ENCODE data around the gene GREB1. TPM values are rescaled to one million over a fixed set of nuclear protein-coding genes. Genes with fewer than 3 reads are reported as not detected.

The GREB1 gene
- total and polyA plus RNA-seq, 2 of the 13 experiments (the other 11 are each of a cell fraction or from before 2014, with no cell fraction given): 31.3 to 61.2 TPM

DNA sequence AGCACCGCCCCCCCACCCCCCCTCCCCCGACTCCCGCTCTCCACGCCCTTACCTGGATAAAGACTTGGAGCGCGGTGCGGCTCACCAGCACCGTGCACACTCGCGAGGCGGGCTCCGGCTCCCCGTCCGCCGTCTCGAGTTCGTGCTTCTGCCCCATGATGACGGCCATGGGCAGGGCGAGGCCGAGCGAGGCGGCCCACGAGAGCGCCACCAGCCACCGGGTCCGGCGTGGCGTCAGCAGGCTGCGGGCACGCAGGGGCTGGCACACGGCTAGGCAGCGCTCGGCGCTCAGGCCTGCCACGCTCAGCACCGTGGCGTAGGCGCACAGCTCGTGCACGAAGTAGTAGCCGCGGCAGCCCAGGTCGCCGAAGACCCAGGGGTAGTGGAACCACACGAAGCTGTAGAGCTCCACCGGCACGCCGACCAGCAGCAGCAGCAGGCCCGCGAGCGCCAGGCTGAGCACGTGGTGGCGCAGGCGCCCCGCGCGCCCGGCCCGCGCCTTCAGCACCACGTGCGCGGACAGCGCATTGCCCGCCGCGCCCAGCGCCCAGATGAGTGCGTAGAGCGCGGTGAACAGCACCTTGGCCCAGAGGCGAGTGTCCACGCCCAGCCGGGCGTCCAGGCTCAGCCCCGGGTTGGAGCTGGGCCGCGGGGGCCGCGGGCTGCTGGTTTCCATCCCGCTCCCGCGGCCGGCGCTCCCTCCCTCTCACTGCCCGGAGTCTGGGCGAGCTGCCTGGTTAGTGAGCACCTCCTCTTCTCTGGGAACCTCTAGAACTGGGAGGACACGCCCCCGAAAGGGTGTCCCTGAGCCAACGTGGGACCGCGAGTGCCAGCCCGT is 135.8 kb downstream of the GREB1 start, which contains the start of gene NTSR2 (continued):
- TF ChIP-seq, protein P1, sequence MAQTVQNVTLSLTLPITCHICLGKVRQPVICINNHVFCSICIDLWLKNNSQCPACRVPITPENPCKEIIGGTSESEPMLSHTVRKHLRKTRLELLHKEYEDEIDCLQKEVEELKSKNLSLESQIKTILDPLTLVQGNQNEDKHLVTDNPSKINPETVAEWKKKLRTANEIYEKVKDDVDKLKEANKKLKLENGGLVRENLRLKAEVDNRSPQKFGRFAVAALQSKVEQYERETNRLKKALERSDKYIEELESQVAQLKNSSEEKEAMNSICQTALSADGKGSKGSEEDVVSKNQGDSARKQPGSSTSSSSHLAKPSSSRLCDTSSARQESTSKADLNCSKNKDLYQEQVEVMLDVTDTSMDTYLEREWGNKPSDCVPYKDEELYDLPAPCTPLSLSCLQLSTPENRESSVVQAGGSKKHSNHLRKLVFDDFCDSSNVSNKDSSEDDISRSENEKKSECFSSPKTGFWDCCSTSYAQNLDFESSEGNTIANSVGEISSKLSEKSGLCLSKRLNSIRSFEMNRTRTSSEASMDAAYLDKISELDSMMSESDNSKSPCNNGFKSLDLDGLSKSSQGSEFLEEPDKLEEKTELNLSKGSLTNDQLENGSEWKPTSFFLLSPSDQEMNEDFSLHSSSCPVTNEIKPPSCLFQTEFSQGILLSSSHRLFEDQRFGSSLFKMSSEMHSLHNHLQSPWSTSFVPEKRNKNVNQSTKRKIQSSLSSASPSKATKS (CRISPR knock-in tag; IDR thresholded peaks at IDR 0.05): no peak; the same call in 1 of the 2 replicates
- TF ChIP-seq, protein P2, sequence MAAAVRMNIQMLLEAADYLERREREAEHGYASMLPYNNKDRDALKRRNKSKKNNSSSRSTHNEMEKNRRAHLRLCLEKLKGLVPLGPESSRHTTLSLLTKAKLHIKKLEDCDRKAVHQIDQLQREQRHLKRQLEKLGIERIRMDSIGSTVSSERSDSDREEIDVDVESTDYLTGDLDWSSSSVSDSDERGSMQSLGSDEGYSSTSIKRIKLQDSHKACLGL (CRISPR knock-in tag; IDR thresholded peaks at IDR 0.05): peak; percentile 99
- TF ChIP-seq MAFK (conservative IDR thresholded peaks at IDR 0.05 in 1 of 2, IDR thresholded peaks at IDR 0.05 in 1 of 2; ENCODE audit: low read length in 2 of 2): no peak
- TF ChIP-seq, protein P3, sequence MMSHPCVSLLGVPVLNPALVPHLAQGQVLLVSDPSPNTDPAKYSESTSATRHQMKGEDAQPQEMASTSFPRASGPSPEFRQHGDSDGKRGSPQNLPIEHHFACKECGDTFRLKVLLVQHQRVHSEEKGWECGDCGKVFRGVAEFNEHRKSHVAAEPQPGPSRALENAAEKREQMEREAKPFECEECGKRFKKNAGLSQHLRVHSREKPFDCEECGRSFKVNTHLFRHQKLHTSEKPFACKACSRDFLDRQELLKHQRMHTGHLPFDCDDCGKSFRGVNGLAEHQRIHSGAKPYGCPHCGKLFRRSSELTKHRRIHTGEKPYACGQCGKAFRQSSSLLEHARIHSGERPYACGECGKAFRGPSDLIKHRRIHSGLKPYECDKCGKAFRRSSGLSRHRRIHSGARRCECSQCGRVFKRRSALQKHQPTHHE (CRISPR knock-in tag; IDR thresholded peaks at IDR 0.05; ENCODE audit: borderline replicate concordance): peak; percentile 100
- TF ChIP-seq, protein P4, sequence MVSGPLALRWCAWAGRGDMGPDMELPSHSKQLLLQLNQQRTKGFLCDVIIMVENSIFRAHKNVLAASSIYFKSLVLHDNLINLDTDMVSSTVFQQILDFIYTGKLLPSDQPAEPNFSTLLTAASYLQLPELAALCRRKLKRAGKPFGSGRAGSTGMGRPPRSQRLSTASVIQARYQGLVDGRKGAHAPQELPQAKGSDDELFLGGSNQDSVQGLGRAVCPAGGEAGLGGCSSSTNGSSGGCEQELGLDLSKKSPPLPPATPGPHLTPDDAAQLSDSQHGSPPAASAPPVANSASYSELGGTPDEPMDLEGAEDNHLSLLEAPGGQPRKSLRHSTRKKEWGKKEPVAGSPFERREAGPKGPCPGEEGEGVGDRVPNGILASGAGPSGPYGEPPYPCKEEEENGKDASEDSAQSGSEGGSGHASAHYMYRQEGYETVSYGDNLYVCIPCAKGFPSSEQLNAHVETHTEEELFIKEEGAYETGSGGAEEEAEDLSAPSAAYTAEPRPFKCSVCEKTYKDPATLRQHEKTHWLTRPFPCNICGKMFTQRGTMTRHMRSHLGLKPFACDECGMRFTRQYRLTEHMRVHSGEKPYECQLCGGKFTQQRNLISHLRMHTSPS (CRISPR knock-in tag; IDR thresholded peaks at IDR 0.05; ENCODE audit: low read depth): peak; percentile 87; the same call in 1 of the 2 replicates
- TF ChIP-seq ZNF674 (CRISPR knock-in tag; IDR thresholded peaks at IDR 0.05; ENCODE audit: low read depth): peak; percentile 99; the same call in 1 of the 2 replicates
- TF ChIP-seq, protein P5, sequence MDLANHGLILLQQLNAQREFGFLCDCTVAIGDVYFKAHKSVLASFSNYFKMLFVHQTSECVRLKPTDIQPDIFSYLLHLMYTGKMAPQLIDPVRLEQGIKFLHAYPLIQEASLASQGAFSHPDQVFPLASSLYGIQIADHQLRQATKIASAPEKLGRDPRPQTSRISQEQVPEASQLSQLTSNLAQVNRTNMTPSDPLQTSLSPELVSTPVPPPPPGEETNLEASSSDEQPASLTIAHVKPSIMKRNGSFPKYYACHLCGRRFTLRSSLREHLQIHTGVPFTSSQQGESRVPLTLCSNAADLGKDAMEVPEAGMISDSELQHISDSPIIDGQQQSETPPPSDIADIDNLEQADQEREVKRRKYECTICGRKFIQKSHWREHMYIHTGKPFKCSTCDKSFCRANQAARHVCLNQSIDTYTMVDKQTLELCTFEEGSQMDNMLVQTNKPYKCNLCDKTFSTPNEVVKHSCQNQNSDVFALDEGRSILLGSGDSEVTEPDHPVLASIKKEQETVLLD (CRISPR knock-in tag; IDR thresholded peaks at IDR 0.05; ENCODE audit: low read depth): peak; percentile 90
- TF ChIP-seq, protein P6, sequence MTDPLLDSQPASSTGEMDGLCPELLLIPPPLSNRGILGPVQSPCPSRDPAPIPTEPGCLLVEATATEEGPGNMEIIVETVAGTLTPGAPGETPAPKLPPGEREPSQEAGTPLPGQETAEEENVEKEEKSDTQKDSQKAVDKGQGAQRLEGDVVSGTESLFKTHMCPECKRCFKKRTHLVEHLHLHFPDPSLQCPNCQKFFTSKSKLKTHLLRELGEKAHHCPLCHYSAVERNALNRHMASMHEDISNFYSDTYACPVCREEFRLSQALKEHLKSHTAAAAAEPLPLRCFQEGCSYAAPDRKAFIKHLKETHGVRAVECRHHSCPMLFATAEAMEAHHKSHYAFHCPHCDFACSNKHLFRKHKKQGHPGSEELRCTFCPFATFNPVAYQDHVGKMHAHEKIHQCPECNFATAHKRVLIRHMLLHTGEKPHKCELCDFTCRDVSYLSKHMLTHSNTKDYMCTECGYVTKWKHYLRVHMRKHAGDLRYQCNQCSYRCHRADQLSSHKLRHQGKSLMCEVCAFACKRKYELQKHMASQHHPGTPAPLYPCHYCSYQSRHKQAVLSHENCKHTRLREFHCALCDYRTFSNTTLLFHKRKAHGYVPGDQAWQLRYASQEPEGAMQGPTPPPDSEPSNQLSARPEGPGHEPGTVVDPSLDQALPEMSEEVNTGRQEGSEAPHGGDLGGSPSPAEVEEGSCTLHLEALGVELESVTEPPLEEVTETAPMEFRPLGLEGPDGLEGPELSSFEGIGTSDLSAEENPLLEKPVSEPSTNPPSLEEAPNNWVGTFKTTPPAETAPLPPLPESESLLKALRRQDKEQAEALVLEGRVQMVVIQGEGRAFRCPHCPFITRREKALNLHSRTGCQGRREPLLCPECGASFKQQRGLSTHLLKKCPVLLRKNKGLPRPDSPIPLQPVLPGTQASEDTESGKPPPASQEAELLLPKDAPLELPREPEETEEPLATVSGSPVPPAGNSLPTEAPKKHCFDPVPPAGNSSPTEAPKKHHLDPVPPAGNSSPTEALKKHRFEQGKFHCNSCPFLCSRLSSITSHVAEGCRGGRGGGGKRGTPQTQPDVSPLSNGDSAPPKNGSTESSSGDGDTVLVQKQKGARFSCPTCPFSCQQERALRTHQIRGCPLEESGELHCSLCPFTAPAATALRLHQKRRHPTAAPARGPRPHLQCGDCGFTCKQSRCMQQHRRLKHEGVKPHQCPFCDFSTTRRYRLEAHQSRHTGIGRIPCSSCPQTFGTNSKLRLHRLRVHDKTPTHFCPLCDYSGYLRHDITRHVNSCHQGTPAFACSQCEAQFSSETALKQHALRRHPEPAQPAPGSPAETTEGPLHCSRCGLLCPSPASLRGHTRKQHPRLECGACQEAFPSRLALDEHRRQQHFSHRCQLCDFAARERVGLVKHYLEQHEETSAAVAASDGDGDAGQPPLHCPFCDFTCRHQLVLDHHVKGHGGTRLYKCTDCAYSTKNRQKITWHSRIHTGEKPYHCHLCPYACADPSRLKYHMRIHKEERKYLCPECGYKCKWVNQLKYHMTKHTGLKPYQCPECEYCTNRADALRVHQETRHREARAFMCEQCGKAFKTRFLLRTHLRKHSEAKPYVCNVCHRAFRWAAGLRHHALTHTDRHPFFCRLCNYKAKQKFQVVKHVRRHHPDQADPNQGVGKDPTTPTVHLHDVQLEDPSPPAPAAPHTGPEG (CRISPR knock-in tag; IDR thresholded peaks at IDR 0.05): peak; percentile 98
- no peak for TF ChIP-seq ELF4 (CRISPR knock-in tag; IDR thresholded peaks at IDR 0.05; ENCODE audit: borderline replicate concordance)
- TF ChIP-seq, protein P7, sequence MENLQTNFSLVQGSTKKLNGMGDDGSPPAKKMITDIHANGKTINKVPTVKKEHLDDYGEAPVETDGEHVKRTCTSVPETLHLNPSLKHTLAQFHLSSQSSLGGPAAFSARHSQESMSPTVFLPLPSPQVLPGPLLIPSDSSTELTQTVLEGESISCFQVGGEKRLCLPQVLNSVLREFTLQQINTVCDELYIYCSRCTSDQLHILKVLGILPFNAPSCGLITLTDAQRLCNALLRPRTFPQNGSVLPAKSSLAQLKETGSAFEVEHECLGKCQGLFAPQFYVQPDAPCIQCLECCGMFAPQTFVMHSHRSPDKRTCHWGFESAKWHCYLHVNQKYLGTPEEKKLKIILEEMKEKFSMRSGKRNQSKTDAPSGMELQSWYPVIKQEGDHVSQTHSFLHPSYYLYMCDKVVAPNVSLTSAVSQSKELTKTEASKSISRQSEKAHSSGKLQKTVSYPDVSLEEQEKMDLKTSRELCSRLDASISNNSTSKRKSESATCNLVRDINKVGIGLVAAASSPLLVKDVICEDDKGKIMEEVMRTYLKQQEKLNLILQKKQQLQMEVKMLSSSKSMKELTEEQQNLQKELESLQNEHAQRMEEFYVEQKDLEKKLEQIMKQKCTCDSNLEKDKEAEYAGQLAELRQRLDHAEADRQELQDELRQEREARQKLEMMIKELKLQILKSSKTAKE (CRISPR knock-in tag; IDR thresholded peaks at IDR 0.05; ENCODE audit: borderline replicate concordance): peak; percentile 62

All from HepG2 (cell line).